Activated CD8-positive, alpha-beta T cell treated with anti-CD3 and anti-CD28 coated beads for 36 hours (primary cell): ENCODE data around the gene ARFIP1. TPM values are rescaled to one million over a fixed set of nuclear protein-coding genes. Genes with fewer than 3 reads are reported as not detected.
"Not testable (repeated sequence)": the region's sequence is repeated elsewhere in the genome, so short reads cannot be mapped to it uniquely, and the experiment has no call there.

ENCODE experiments used
- ATAC-seq: fragments of 200-7000 bp; cut with Tn5 transposase; one replicate; pipeline ENCODE4 v1.10.0; 2021; ENCODE audit warnings: mild to moderate bottlenecking, moderate library complexity
- CTCF ChIA-PET: fragments of 350-600 bp; sonication (Branson Sonifier 250); formaldehyde crosslinking; loops from one replicate; lab custom pipeline; 2021; ENCODE audit warnings: antibody characterized with exemption; lab: Charles Lee
- POLR2A ChIA-PET: fragments of 350-600 bp; sonication (Branson Sonifier 250); formaldehyde crosslinking; loops from one replicate; lab custom pipeline; 2021; ENCODE audit warnings: antibody characterized with exemption; lab: Charles Lee
- DNase-seq: peaks from one replicate; pipeline ENCODE4 v3.0.0-alpha.2; 2020
- H3K27ac Mint-ChIP-seq: one replicate; pipeline ENCODE4 v1.8.0; 2021; ENCODE audit warnings: mild to moderate bottlenecking, mixed read lengths
- H3K27me3 Mint-ChIP-seq: one replicate; pipeline ENCODE4 v1.8.0; 2021; ENCODE audit warnings: mixed read lengths
- H3K36me3 Mint-ChIP-seq: one replicate; pipeline ENCODE4 v1.8.0; 2021; ENCODE audit warnings: low read depth, mixed read lengths
- H3K4me1 Mint-ChIP-seq: one replicate; pipeline ENCODE4 v1.8.0; 2021; ENCODE audit warnings: low read depth, mixed read lengths
- H3K4me3 Mint-ChIP-seq: one replicate; pipeline ENCODE4 v1.8.0; 2021; ENCODE audit warnings: mild to moderate bottlenecking, moderate library complexity, mixed read lengths
- H3K9me3 Mint-ChIP-seq: one replicate; pipeline ENCODE4 v1.8.0; 2021; ENCODE audit warnings: mixed read lengths
- intact Hi-C: fragments of 100-400 bp; cut with micrococcal nuclease; formaldehyde crosslinking; loops from one replicate; pipeline ENCODE4 v1.10.0; 2022
- total RNA-seq, 2 experiments: library from RNA; stranded (reverse); gene quantifications; one replicate each; pipeline ENCODE4 v1.2.3, GENCODE V29; 2021
- TF ChIP-seq, protein P1 (sequence below): fragments of 200-600 bp; IDR thresholded peaks from one replicate; pipeline ENCODE4 v1.8.0; 2022; ENCODE audit warnings: antibody characterized with exemption, mild to moderate bottlenecking

Gene ARFIP1
- total RNA-seq, 2 experiments from 2014 or later: 7.2 to 8.9 TPM

DNA sequence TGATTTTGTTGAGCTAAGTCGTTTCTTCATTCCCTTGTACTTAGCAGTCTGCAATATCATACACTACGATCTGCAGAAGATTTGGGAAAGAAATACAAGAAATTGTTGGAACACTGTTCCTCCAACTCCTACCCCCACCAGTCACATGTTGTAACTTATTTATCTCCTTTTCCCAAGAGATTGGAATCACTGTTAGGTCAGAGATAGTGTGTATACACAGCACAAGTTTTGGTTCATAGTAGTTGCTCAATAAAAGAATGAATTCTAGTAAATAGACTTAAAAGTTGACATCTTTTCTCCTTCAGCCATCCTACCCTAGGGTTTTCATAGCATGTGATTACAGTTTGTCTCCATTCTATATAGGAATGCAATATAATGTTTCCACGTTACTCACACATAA is 68.8 kb downstream of the ARFIP1 start:
- no peaks in the 10 kb centered on the region for H3K27me3 Mint-ChIP-seq
- no peak overlapping the region for H3K4me3 Mint-ChIP-seq
- ChIA-PET CTCF (interaction anchor here (1.6 to 4.8 kb wide), 4 partner anchors 69 to 283 kb away, joined by 3 to 58 read pairs (median 14); partner anchors contain the start of gene TIGD4), POLR2A (no interaction called here)
- H3K4me1 Mint-ChIP-seq: peaks cover 19% of the 10 kb centered on the region
- no peak for ATAC-seq
- peaks cover 8% of the 10 kb centered on the region for H3K36me3 Mint-ChIP-seq
- TF ChIP-seq, protein P1, sequence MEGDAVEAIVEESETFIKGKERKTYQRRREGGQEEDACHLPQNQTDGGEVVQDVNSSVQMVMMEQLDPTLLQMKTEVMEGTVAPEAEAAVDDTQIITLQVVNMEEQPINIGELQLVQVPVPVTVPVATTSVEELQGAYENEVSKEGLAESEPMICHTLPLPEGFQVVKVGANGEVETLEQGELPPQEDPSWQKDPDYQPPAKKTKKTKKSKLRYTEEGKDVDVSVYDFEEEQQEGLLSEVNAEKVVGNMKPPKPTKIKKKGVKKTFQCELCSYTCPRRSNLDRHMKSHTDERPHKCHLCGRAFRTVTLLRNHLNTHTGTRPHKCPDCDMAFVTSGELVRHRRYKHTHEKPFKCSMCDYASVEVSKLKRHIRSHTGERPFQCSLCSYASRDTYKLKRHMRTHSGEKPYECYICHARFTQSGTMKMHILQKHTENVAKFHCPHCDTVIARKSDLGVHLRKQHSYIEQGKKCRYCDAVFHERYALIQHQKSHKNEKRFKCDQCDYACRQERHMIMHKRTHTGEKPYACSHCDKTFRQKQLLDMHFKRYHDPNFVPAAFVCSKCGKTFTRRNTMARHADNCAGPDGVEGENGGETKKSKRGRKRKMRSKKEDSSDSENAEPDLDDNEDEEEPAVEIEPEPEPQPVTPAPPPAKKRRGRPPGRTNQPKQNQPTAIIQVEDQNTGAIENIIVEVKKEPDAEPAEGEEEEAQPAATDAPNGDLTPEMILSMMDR: no peak
- DNase-seq: no peak
- peaks cover 8% of the 10 kb centered on the region for H3K9me3 Mint-ChIP-seq
- intact Hi-C loops: loop anchor here (5.0 kb wide), 1 partner anchor 269 kb away; no protein-coding TSS in a partner anchor
- no peak overlapping the region for H3K27ac Mint-ChIP-seq

DNA sequence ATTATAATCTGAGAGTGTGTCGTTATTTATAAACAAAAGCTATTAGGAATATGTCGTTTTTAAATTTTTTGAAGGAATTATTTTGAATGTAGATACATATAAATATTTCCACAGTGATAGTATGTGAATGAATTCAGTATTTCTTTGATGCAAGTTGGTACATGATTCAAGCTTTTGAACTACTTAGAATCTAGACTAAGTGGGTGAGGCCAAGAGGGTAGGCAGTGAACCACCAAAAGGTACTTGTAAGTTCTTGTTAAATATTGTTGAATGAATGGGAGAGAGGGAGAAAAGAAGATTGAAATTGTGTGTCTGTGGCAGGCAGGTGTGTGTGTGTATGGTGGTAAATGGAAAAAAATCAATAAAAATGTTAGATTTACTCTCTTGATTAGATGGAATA is 69.6 kb downstream of the ARFIP1 start:
- H3K36me3 Mint-ChIP-seq: peaks cover 12% of the 10 kb centered on the region
- ATAC-seq: no peak
- CTCF ChIA-PET: interaction anchor here (0.9 to 4.8 kb wide), 5 partner anchors 86 to 283 kb away, joined by 3 to 58 read pairs (median 6); partner anchors contain the start of gene FHDC1
- H3K27ac Mint-ChIP-seq: peak overlapping the region; percentile 11
- H3K4me3 Mint-ChIP-seq: no peak overlapping the region
- no peak for DNase-seq
- TF ChIP-seq, protein P1: no peak
- H3K9me3 Mint-ChIP-seq: peaks cover 12% of the 10 kb centered on the region
- H3K27me3 Mint-ChIP-seq: no peaks in the 10 kb centered on the region
- POLR2A ChIA-PET: no interaction called here
- H3K4me1 Mint-ChIP-seq: peaks cover 19% of the 10 kb centered on the region
- intact Hi-C loops: loop anchor here (5.0 kb wide), 1 partner anchor 268 kb away; no protein-coding TSS in a partner anchor

DNA sequence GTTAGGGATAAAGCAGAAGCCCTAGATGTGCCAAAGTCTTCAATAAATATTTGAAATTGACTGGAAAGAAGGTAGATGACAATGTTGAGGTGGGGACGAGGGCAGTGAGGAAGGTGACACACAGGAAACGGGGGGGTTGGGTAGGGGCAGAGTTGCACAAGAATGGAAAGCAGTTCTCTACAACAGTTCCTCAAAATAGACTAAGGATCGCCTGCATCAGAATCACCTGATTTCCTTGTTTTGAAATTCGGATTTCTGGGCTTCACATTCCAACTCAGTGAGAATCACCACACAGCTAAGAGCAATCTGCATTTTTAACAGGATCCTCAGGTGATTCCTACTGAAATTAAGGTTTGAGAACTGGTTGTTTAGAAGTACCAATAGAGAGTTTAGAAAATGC is 70.6 kb downstream of the ARFIP1 start:
- ATAC-seq: peak; percentile 79
- H3K36me3 Mint-ChIP-seq: peaks cover 15% of the 10 kb centered on the region
- H3K9me3 Mint-ChIP-seq: peaks cover 15% of the 10 kb centered on the region
- no peak overlapping the region for H3K4me3 Mint-ChIP-seq
- no peaks in the 10 kb centered on the region for H3K27me3 Mint-ChIP-seq
- TF ChIP-seq, protein P1: no peak
- H3K4me1 Mint-ChIP-seq: peaks cover 19% of the 10 kb centered on the region
- intact Hi-C loops: no loop called here
- DNase-seq: peak; percentile 68
- peak overlapping the region; percentile 29 for H3K27ac Mint-ChIP-seq
- ChIA-PET CTCF (interaction anchor here (3.5 to 4.8 kb wide), 2 partner anchors 234 to 276 kb away, joined by 21 to 58 read pairs; no protein-coding TSS in a partner anchor), POLR2A (no interaction called here)

DNA sequence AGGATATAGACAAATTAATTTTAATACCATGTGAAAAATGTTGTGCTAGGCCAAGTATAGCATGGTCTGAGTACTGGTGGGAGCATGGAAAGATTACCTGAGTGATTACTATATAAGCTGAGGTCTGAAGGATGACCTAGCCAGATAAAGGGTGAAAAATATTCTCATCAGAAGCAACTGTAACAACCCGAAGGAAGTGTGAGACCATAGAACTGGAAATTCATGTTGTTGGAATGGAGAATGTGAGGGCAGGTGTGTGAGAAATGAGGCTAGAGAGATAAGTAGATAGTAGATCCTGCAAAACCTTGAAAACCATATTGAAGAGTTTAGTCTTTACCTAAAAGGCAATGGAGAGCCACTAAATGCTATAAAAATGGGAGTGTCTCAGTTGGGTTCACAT is 71.5 kb downstream of the ARFIP1 start:
- Mint-ChIP-seq H3K4me3 (no peak overlapping the region), H3K36me3 (peaks cover 15% of the 10 kb centered on the region), H3K27me3 (no peaks in the 10 kb centered on the region), H3K27ac (no peak overlapping the region), H3K9me3 (peaks cover 15% of the 10 kb centered on the region), H3K4me1 (peaks cover 19% of the 10 kb centered on the region)
- CTCF ChIA-PET: interaction anchor here (0.8 to 3.5 kb wide), 5 partner anchors 9 to 276 kb away, joined by 3 to 21 read pairs (median 3); no protein-coding TSS in a partner anchor
- DNase-seq (no peak), ATAC-seq (no peak)
- TF ChIP-seq, protein P1: no peak
- POLR2A ChIA-PET: no interaction called here
- intact Hi-C loops: no loop called here

DNA sequence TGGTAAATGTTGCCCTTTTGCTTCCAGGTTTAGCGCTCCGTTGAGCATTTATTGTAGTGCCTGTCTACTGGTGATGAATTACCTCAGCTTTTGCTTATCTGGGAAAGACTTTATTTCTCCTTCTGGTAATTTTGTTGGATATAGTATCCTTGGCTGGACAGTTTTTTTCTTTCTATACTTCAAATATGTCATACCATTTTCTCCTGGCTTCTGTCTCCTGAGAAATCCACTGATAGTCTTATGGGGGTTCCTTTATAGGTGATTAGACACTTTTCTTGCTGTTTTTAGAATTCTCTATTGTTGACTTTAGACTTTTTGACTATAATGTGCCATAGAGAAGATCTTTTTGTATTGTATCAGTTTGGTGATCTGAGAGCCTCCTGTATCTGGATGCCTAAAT is 73.5 kb downstream of the ARFIP1 start:
- no peak for DNase-seq
- peaks cover 18% of the 10 kb centered on the region for H3K4me1 Mint-ChIP-seq
- H3K27ac Mint-ChIP-seq: no peak overlapping the region
- no peaks in the 10 kb centered on the region for H3K27me3 Mint-ChIP-seq
- TF ChIP-seq, protein P1: no peak
- CTCF ChIA-PET: interaction anchor here (1.2 to 3.5 kb wide), 2 partner anchors 10 to 231 kb away, joined by 3 to 21 read pairs; no protein-coding TSS in a partner anchor
- intact Hi-C loops: no loop called here
- POLR2A ChIA-PET: interaction anchor here (0.6 kb wide), 1 partner anchor 65 kb away, joined by 5 read pairs; no protein-coding TSS in a partner anchor
- H3K9me3 Mint-ChIP-seq: peaks cover 15% of the 10 kb centered on the region
- ATAC-seq: no peak
- H3K4me3 Mint-ChIP-seq: no peak overlapping the region
- peaks cover 15% of the 10 kb centered on the region for H3K36me3 Mint-ChIP-seq

DNA sequence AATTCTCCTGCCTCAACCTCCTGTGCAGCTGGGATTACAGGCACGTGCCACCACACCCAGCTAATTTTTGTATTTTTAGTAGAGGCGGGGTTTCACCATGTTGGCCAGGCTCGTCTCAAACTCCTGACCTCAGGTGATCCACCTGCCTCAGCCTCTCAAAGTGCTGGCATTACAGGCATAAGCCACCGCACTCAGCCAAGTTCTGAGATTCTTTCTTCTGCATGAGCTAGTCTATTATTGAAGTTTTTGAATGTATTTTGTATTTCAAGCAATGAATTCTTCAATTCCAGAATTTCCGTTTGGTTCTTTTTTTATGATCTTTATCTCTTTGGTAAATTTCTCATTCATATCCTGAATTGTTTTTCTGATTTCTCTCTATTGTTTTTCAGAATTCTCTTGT is 74.3 kb downstream of the ARFIP1 start:
- H3K4me1 Mint-ChIP-seq: peaks cover 18% of the 10 kb centered on the region
- CTCF ChIA-PET, intact Hi-C loops, H3K27ac Mint-ChIP-seq, DNase-seq, H3K4me3 Mint-ChIP-seq, ATAC-seq, H3K27me3 Mint-ChIP-seq: not testable (repeated sequence)
- H3K9me3 Mint-ChIP-seq: peaks cover 15% of the 10 kb centered on the region
- POLR2A ChIA-PET: interaction anchor here (0.6 kb wide), 1 partner anchor 64 kb away, joined by 5 read pairs; no protein-coding TSS in a partner anchor
- H3K36me3 Mint-ChIP-seq: peaks cover 15% of the 10 kb centered on the region
